PC-3 (cell line): Measurements from ENCODE around the gene SLC48A1. TPM values are rescaled to one million over a fixed set of nuclear protein-coding genes. Genes with fewer than 3 reads are reported as not detected.

ENCODE experiments used
- ATAC-seq: fragments of 200-7000 bp; cut with Tn5 transposase; 2 replicates; pipeline ENCODE4 v1.9.1; 2020; ENCODE audit warnings: mild to moderate bottlenecking, moderate library complexity
- BruUV-seq: library from RNA; stranded (reverse); fragments of 400-500 nt; replicated peaks from 2 replicates; lab custom pipeline; 2021; lab: Mats Ljungman, UMichigan
- CTCF ChIA-PET: fragments of 300-600 bp; sonication (Branson Sonifier 250); formaldehyde crosslinking; loops from one replicate; lab custom pipeline; 2022; ENCODE audit warnings: antibody characterized with exemption; lab: Charles Lee
- POLR2A ChIA-PET: fragments of 300-600 bp; sonication (Branson Sonifier 250); formaldehyde crosslinking; loops from one replicate; lab custom pipeline; 2022; ENCODE audit warnings: antibody characterized with exemption; ENCODE audit not compliant: unreplicated experiment; lab: Charles Lee
- DNase-seq: peaks from one replicate; pipeline ENCODE4 v3.0.0-alpha.2; 2015
- H2AFZ ChIP-seq: fragments of 300-600 bp; sonication (generic); 2 replicates; pipeline ENCODE4 v1.6.0; 2016; ENCODE audit warnings: antibody characterized with exemption, low read length
- H3F3A ChIP-seq: fragments of 300-600 bp; sonication (generic); one replicate; pipeline ENCODE4 v1.6.0; 2017; ENCODE audit warnings: antibody characterized with exemption, low read length, control low read depth, mild to moderate bottlenecking; ENCODE audit not compliant: unreplicated experiment
- H3K27ac ChIP-seq: fragments of 300-600 bp; sonication (generic); 2 replicates; pipeline ENCODE4 v1.5.1; 2016; ENCODE audit warnings: mild to moderate bottlenecking, low read length
- H3K27me3 ChIP-seq: fragments of 300-600 bp; sonication (generic); 2 replicates; pipeline ENCODE4 v1.6.1; 2016; ENCODE audit warnings: low read length, mixed read lengths
- H3K36me3 ChIP-seq: fragments of 300-600 bp; sonication (generic); 2 replicates; pipeline ENCODE4 v1.6.1; 2016; ENCODE audit warnings: low read depth, mixed run types, low read length, mixed read lengths
- H3K4me1 ChIP-seq: fragments of 300-600 bp; sonication (generic); 2 replicates; pipeline ENCODE4 v1.5.1; 2016; ENCODE audit warnings: low read length; ENCODE audit not compliant: insufficient read depth
- H3K4me2 ChIP-seq: fragments of 300-600 bp; sonication (generic); 2 replicates; pipeline ENCODE4 v1.6.0; 2016; ENCODE audit warnings: low read length
- H3K4me3 ChIP-seq: fragments of 300-600 bp; sonication (generic); 2 replicates; pipeline ENCODE4 v1.5.1; 2016; ENCODE audit warnings: mild to moderate bottlenecking, low read length, mixed read lengths
- H3K79me2 ChIP-seq: fragments of 300-600 bp; sonication (generic); 2 replicates; pipeline ENCODE4 v1.6.1; 2017; ENCODE audit warnings: low read length, mixed read lengths
- H3K9ac ChIP-seq: fragments of 300-600 bp; sonication (generic); 2 replicates; pipeline ENCODE4 v1.6.0; 2016; ENCODE audit warnings: mild to moderate bottlenecking, low read length
- H3K9me2 ChIP-seq: fragments of 300-600 bp; sonication (generic); replicated peaks from 2 replicates; pipeline ENCODE4 v1.6.1; 2016; ENCODE audit warnings: mixed run types, low read length, mixed read lengths
- H3K9me3 ChIP-seq: fragments of 300-600 bp; sonication (generic); 2 replicates; pipeline ENCODE4 v1.6.1; 2016; ENCODE audit warnings: low read length, mixed read lengths
- H4K20me1 ChIP-seq: fragments of 300-600 bp; sonication (generic); 2 replicates; pipeline ENCODE4 v1.6.1; 2016; ENCODE audit warnings: low read length, mixed read lengths
- CTCF ChIP-seq: fragments of 300-600 bp; sonication (generic); conservative IDR thresholded peaks from 2 replicates; pipeline ENCODE4 v1.5.1; 2017; ENCODE audit warnings: antibody characterized with exemption, low read depth, mild to moderate bottlenecking, low read length
- EZH2 ChIP-seq: fragments of 300-600 bp; sonication (generic); IDR thresholded peaks from one replicate; pipeline ENCODE4 v1.6.1; 2017; ENCODE audit warnings: antibody characterized with exemption, mild to moderate bottlenecking, low read length; ENCODE audit not compliant: unreplicated experiment
- EZH2phosphoT487 ChIP-seq: fragments of 300-600 bp; sonication (generic); IDR thresholded peaks from 2 replicates; pipeline ENCODE4 v1.6.1; 2018; ENCODE audit warnings: mild to moderate bottlenecking, antibody characterized with exemption, low read length, borderline replicate concordance
- intact Hi-C: fragments of 100-400 bp; cut with micrococcal nuclease; formaldehyde crosslinking; loops from 2 replicates; pipeline ENCODE4 v1.9.0; 2023
- total RNA-seq: library from RNA; depleted of rRNA; stranded (reverse); fragments of >200 nt; gene quantifications from 2 replicates; pipeline ENCODE4 v1.2.3, GENCODE V29; 2014

SLC48A1 gene
- total RNA-seq, 1 experiment from 2014 or later = 21.4 TPM

- Histone ChIP-seq H3K27ac (no peak overlapping the region), H3K4me1 (peaks cover 23% of the 10 kb centered on the region), H3K79me2 (peaks cover 6% of the 10 kb centered on the region), H4K20me1 (no peaks in the 10 kb centered on the region), H3K4me3 (no peak overlapping the region), H2AFZ (no peak overlapping the region), H3K27me3 (no peaks in the 10 kb centered on the region), H3K36me3 (peaks cover 5% of the 10 kb centered on the region; the same call in 1 of the 2 replicates), H3K9ac (no peak overlapping the region), H3K4me2 (no peak overlapping the region), H3F3A (peaks cover 4% of the 10 kb centered on the region), H3K9me3 (no peaks in the 10 kb centered on the region), H3K9me2 (no peaks in the 10 kb centered on the region)
- intact Hi-C loops = loop anchor here (1.0 kb wide), 3 partner anchors 37 to 64 kb away; no protein-coding TSS in a partner anchor
- no TSS peak for BruUV-seq
- DNase-seq (peak; percentile 94), ATAC-seq (peak; percentile 81)
- POLR2A ChIA-PET = no interaction called here
- TF ChIP-seq EZH2phosphoT487 = no peak
- TF ChIP-seq EZH2 = no peak
- peak; percentile 96 for TF ChIP-seq CTCF
- CTCF ChIA-PET = interaction anchor here (1.4 to 1.6 kb wide), 2 partner anchors 36 to 58 kb away, joined by 4 to 5 read pairs; no protein-coding TSS in a partner anchor
Measured at GRCh38 chr12:47779301-47779942, 6.4 kb downstream of the SLC48A1 start.

GRCh38 chr12:47779943-47780504 is 7.0 kb downstream of the SLC48A1 start:
- ChIA-PET POLR2A (interaction anchor here (0.6 to 0.8 kb wide), 2 partner anchors 47 to 123 kb away, joined by 3 to 5 read pairs; no protein-coding TSS in a partner anchor), CTCF (interaction anchor here (0.6 kb wide), 1 partner anchor 36 kb away, joined by 6 read pairs; no protein-coding TSS in a partner anchor)
- Histone ChIP-seq H3K9me3 (no peaks in the 10 kb centered on the region), H4K20me1 (no peaks in the 10 kb centered on the region), H3K36me3 (peaks cover 10% of the 10 kb centered on the region; the same call in 1 of the 2 replicates), H3K9ac (no peak overlapping the region), H3K27ac (no peak overlapping the region), H3K9me2 (no peaks in the 10 kb centered on the region), H3K4me1 (peaks cover 18% of the 10 kb centered on the region), H2AFZ (no peak overlapping the region), H3K79me2 (no peaks in the 10 kb centered on the region), H3K4me2 (no peak overlapping the region), H3K27me3 (no peaks in the 10 kb centered on the region), H3F3A (peaks cover 4% of the 10 kb centered on the region), H3K4me3 (no peak overlapping the region)
- no peak for ATAC-seq
- intact Hi-C loops = loop anchor here (1.0 kb wide), 3 partner anchors 38 to 65 kb away; no protein-coding TSS in a partner anchor
- BruUV-seq = TSS peak; percentile 6
- TF ChIP-seq EZH2phosphoT487 (no peak), EZH2 (no peak), CTCF (no peak)
- no peak for DNase-seq
